Stimulated activated CD8-positive, alpha-beta memory T cell treated with anti-CD3 and anti-CD28 coated beads, Interleukin-7, amount 100 ng/mL, for 4 hours (primary cell): ENCODE results near the gene CTXND1.

Experiments used
- DNase-seq, 2 donors: peaks; one replicate each; pipeline ENCODE4 v3.0.0-alpha.2; 2020; ENCODE audit warnings: low read depth in 2 of 2

The CTXND1 gene

GRCh38 chr15:80210611-80211573 lies 41.1 kb downstream of the CTXND1 start:
- DNase-seq: no peak

- no peak for DNase-seq
These were observed 43.0 kb downstream of the CTXND1 start for GRCh38 chr15:80208758-80209734.

- DNase-seq: no peak
These were observed 44.1 kb downstream of the CTXND1 start for GRCh38 chr15:80207887-80208286.

GRCh38 chr15:80204231-80204630 lies 47.8 kb downstream of the CTXND1 start:
- DNase-seq: no peak

- DNase-seq: no peak
These were observed 48.6 kb downstream of the CTXND1 start for GRCh38 chr15:80203361-80203885.

GRCh38 chr15:80202641-80203360 lies 49.2 kb downstream of the CTXND1 start:
- DNase-seq: no peak

GRCh38 chr15:80202016-80202315 lies 50.0 kb downstream of the CTXND1 start:
- DNase-seq: no peak

GRCh38 chr15:80201256-80202015 lies 50.6 kb downstream of the CTXND1 start:
- no peak for DNase-seq

GRCh38 chr15:80199869-80200268 lies 52.1 kb downstream of the CTXND1 start:
- no peak for DNase-seq

GRCh38 chr15:80199366-80199765 lies 52.6 kb downstream of the CTXND1 start:
- no peak for DNase-seq

GRCh38 chr15:80194914-80195313 lies 57.1 kb downstream of the CTXND1 start:
- no peak for DNase-seq

GRCh38 chr15:80194186-80194585 lies 57.8 kb downstream of the CTXND1 start:
- DNase-seq: no peak

GRCh38 chr15:80191897-80192595 lies 60.0 kb downstream of the CTXND1 start:
- no peak for DNase-seq

GRCh38 chr15:80191198-80191597 lies 60.8 kb downstream of the CTXND1 start:
- no peak for DNase-seq

GRCh38 chr15:80188251-80188650 lies 63.8 kb downstream of the CTXND1 start:
- no peak for DNase-seq

- DNase-seq: no peak
These were observed 65.4 kb downstream of the CTXND1 start for GRCh38 chr15:80186597-80186996.

- DNase-seq: no peak
These were observed 65.9 kb downstream of the CTXND1 start for GRCh38 chr15:80186066-80186465.

GRCh38 chr15:80185152-80185551 lies 66.9 kb downstream of the CTXND1 start:
- no peak for DNase-seq

GRCh38 chr15:80184554-80184953 lies 67.5 kb downstream of the CTXND1 start:
- DNase-seq: no peak

- DNase-seq: no peak
These were observed 68.1 kb downstream of the CTXND1 start for GRCh38 chr15:80183886-80184285.
